Keratinocyte (primary cell): ENCODE data around the gene LYRM7. TPM values are rescaled to one million over a fixed set of nuclear protein-coding genes. Genes with fewer than 3 reads are reported as not detected.
A peak's percentile ranks its signal among the peaks of the same experiment; 100 is the strongest.
"Not testable (repeated sequence)": the region's sequence is repeated elsewhere in the genome, so short reads cannot be mapped to it uniquely, and the experiment has no call there.

Experiments
- DNase-seq: peaks from one replicate; pipeline ENCODE4 v3.0.0-alpha.2; 2011; ENCODE audit warnings: low read depth, missing footprints, low spot score
- FAIRE-seq: peaks from 2 replicates; lab custom pipeline; 2011; peaks lifted over from hg19 to GRCh38; lab: Jason Lieb, UNC
- H2AFZ ChIP-seq: 2 replicates; pipeline ENCODE4 v1.6.0; 2012; ENCODE audit warnings: low read length, control low read depth, inconsistent platforms; ENCODE audit not compliant: control insufficient read depth
- H3K27ac ChIP-seq: 2 replicates; pipeline ENCODE4 v1.5.1; 2011; ENCODE audit warnings: low read length; ENCODE audit not compliant: control insufficient read depth, insufficient read depth
- H3K27me3 ChIP-seq: 3 replicates; pipeline ENCODE4 v1.6.0; 2011; ENCODE audit warnings: low read length; ENCODE audit not compliant: control insufficient read depth, insufficient read depth; ENCODE audit errors: extremely low read depth
- H3K36me3 ChIP-seq, 2 experiments: 2 replicates in 1 of 2; 3 replicates in 1 of 2; pipeline ENCODE4 v1.5.1; 2011; ENCODE audit warnings: low read length in 2 of 2, mild to moderate bottlenecking in 1 of 2; ENCODE audit not compliant: control insufficient read depth in 2 of 2, insufficient read depth in 2 of 2; ENCODE audit errors: extremely low read depth in 1 of 2
- H3K4me1 ChIP-seq: 3 replicates; pipeline ENCODE4 v1.5.1; 2011; ENCODE audit warnings: low read length; ENCODE audit not compliant: control insufficient read depth, insufficient read depth; ENCODE audit errors: extremely low read depth
- H3K4me2 ChIP-seq: 3 replicates; pipeline ENCODE4 v1.6.0; 2011; ENCODE audit warnings: low read depth, low read length; ENCODE audit not compliant: control insufficient read depth, insufficient read depth; ENCODE audit errors: extremely low read depth
- H3K4me3 ChIP-seq, 3 experiments: fragments of 200-600 bp in 1 of 3; sonication (generic) in 1 of 3; 2 replicates in 2 of 3; 3 replicates in 1 of 3; pipeline ENCODE4 v1.5.1; 2011 to 2016; ENCODE audit warnings: low read length in 3 of 3, mild to moderate bottlenecking in 3 of 3, control low read depth in 2 of 3, inconsistent platforms in 1 of 3, low read depth in 1 of 3, mixed read lengths in 1 of 3, mixed run types in 1 of 3, moderate library complexity in 1 of 3; ENCODE audit not compliant: control insufficient read depth in 2 of 3, insufficient read depth in 2 of 3; ENCODE audit errors: extremely low read depth in 1 of 3
- H3K79me2 ChIP-seq: 2 replicates; pipeline ENCODE4 v1.6.0; 2012; ENCODE audit warnings: low read length; ENCODE audit not compliant: control insufficient read depth, insufficient read depth
- H3K9ac ChIP-seq: 3 replicates; pipeline ENCODE4 v1.6.0; 2011; ENCODE audit warnings: low read length; ENCODE audit not compliant: control insufficient read depth, insufficient read depth; ENCODE audit errors: extremely low read depth
- H3K9me1 ChIP-seq: 3 replicates; pipeline ENCODE4 v1.6.0; 2011; ENCODE audit warnings: low read length; ENCODE audit not compliant: control insufficient read depth, insufficient read depth; ENCODE audit errors: extremely low read depth
- H3K9me3 ChIP-seq: 2 replicates; pipeline ENCODE4 v1.5.1; 2012; ENCODE audit warnings: low read depth, low read length; ENCODE audit not compliant: control insufficient read depth
- H4K20me1 ChIP-seq: 3 replicates; pipeline ENCODE4 v1.6.0; 2011; ENCODE audit warnings: low read length; ENCODE audit not compliant: control insufficient read depth, insufficient read depth; ENCODE audit errors: extremely low read depth
- CTCF ChIP-seq, 3 experiments: IDR thresholded peaks in 1 of 3; conservative IDR thresholded peaks in 1 of 3; optimal IDR thresholded peaks in 1 of 3; 2 replicates in 2 of 3; 3 replicates in 1 of 3; pipeline versions ENCODE3 to v1.5.1; 2011; ENCODE audit warnings: low read length in 3 of 3, mild to moderate bottlenecking in 3 of 3, moderate library complexity in 2 of 3, control low read depth in 1 of 3, inconsistent platforms in 1 of 3; ENCODE audit not compliant: insufficient read depth in 2 of 3; ENCODE audit errors: extremely low read depth in 1 of 3
- EZH2 ChIP-seq: IDR thresholded peaks from one replicate; pipeline ENCODE4 v1.6.1; 2012; ENCODE audit warnings: inconsistent platforms, mild to moderate bottlenecking, low read length, moderate library complexity
- dilution Hi-C: fragments of 300-500 bp; cut with MboI; formaldehyde crosslinking; loops from one replicate; pipeline ENCODE4 v1.7.0; 2020; ENCODE audit warnings: low sequenced_read_pairs; ENCODE audit not compliant: extremely low pct_ligation_motif_present
- polyA plus RNA-seq, 5 experiments: library from polyadenylated mRNA; depleted of rRNA in 3 of 5; stranded (reverse) in 3 of 5; stranded (forward) in 1 of 5; unstranded in 1 of 5; fragments of >200 nt; gene quantifications; 1 replicate in 1 of 5; 2 replicates in 3 of 5; 3 replicates in 1 of 5; pipeline versions ENCODE4 v1.2.1 to v1.2.3, GENCODE V29; 2011 to 2012; ENCODE audit warnings: missing spikeins in 2 of 5, low read depth in 1 of 5, low replicate concordance in 1 of 5

LYRM7 gene
- polyA plus RNA-seq, 1 donor (not counting 4 experiments of a cell fraction or from before 2014, with no cell fraction given), result 5.5 TPM

DNA sequence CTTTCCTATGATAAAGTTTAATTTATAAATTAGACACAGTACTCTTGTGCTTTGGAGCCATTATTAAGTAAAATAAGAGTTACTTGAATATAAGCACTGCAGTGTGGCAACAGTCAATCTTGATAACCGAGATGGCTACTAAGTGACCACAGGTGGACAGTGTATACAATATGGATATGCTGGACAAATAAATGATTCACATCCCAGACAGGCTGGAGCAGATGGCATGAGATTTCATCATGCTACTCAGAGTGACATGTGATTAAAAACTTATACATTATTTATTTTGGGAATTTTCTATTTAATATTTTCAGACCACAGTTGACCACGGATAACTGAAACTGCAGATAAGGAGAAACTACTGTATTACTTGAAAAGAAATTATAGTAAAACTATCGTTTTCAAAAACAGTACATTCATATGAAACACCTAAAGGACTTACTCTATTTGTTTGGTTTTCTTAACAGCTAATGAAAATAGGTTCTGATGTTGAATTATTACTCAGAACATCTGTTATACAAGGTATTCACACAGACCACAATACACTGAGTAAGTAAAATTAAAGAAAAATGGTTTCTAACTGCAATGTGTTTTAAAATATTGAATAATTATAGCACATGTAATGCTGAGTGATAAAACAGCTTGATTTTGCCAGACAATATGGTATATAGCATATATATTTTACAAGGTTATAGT, 16.0 kb downstream of the LYRM7 start:
- FAIRE-seq, result no peak
- Histone ChIP-seq H3K9ac (no peak overlapping the region), H3K9me3 (no peaks in the 10 kb centered on the region), H3K9me1 (no peaks in the 10 kb centered on the region), H3K27me3 (no peaks in the 10 kb centered on the region), H2AFZ (no peak overlapping the region), H3K4me3 (no peak overlapping the region), H3K36me3 (peaks cover 0 to 2% of the 10 kb centered on the region in 2 experiments), H3K27ac (peak overlapping the region; percentile 40), H3K4me2 (no peak overlapping the region), H4K20me1 (no peaks in the 10 kb centered on the region), H3K79me2 (no peaks in the 10 kb centered on the region), H3K4me1 (no peaks in the 10 kb centered on the region)
- DNase-seq, result no peak
- TF ChIP-seq EZH2 (no peak), CTCF (optimal IDR thresholded peaks at IDR 0.05 in 1 of 3, IDR thresholded peaks at IDR 0.05 in 1 of 3, conservative IDR thresholded peaks at IDR 0.05 in 1 of 3; ENCODE audit: extremely low read depth in 1 of 3, insufficient read depth in 2 of 3, low read length in 3 of 3) (no peak)
- dilution Hi-C loops, result no loop called here

DNA sequence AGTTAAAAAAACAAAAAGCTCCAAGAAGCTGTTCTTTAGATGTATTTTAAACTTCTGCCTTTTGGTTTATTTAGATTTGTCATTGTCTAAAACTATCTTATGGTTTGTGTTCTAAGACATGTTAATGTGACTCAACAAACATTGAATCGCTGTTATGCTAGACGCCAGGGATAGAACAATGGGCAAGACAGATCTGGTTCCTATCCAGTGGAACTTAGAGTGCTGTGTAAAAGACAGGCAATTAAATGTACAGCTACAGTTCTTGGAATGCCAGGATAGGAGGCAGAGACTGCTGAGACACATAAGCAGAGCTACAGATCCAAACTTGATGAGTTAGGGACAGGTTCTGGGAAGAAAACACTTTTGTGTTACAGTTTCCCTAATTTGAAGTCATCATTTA, 22.4 kb downstream of the LYRM7 start:
- H3K4me3 ChIP-seq, result no peak overlapping the region
- no peaks in the 10 kb centered on the region for H3K9me1 ChIP-seq
- dilution Hi-C loops, result no loop called here
- H3K9ac ChIP-seq, result no peak overlapping the region
- H3K4me2 ChIP-seq, result no peak overlapping the region
- no peak overlapping the region for H2AFZ ChIP-seq
- H4K20me1 ChIP-seq, result no peaks in the 10 kb centered on the region
- FAIRE-seq, result peak; percentile 70
- H3K79me2 ChIP-seq, result no peaks in the 10 kb centered on the region
- H3K27ac ChIP-seq, result no peak overlapping the region
- H3K27me3 ChIP-seq, result no peaks in the 10 kb centered on the region
- H3K9me3 ChIP-seq, result no peaks in the 10 kb centered on the region
- H3K36me3 ChIP-seq, result no peaks in the 10 kb centered on the region
- TF ChIP-seq EZH2, result no peak
- no peak for TF ChIP-seq CTCF (optimal IDR thresholded peaks at IDR 0.05 in 1 of 3, IDR thresholded peaks at IDR 0.05 in 1 of 3, conservative IDR thresholded peaks at IDR 0.05 in 1 of 3; ENCODE audit: extremely low read depth in 1 of 3, insufficient read depth in 2 of 3, low read length in 3 of 3)
- H3K4me1 ChIP-seq, result no peaks in the 10 kb centered on the region
- no peak for DNase-seq

DNA sequence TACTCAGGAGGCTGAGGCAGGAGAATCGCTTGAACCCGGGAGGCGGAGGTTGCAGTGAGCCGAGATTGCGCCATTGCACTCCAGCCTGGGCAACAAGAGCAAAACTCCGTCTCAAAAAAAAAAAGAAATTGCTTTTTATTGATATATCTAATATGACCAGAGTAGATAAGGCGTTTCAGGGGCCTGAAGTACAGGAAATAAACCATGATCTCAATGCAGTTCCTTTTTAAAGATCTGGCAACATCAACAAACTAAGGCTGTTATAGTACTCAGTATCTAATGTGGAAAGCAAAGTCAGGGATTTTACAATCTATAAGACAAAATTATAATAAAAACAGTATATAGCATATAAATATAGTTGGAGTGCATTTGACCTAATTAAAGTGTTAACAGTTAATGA, 23.2 kb downstream of the LYRM7 start:
- H3K4me3 ChIP-seq, dilution Hi-C loops, H3K4me1 ChIP-seq, H3K9me3 ChIP-seq, H2AFZ ChIP-seq, H3K27me3 ChIP-seq, H3K27ac ChIP-seq, H4K20me1 ChIP-seq, FAIRE-seq, H3K4me2 ChIP-seq, H3K9ac ChIP-seq, H3K9me1 ChIP-seq, H3K36me3 ChIP-seq, DNase-seq, H3K79me2 ChIP-seq: not testable (repeated sequence)
